ENCODE data around the gene POLR2E.

The POLR2E gene

GRCh38 chr19:1062387-1063029 lies 32.7 kb downstream of the POLR2E start:
- DNase-seq: no peak

- no peak for DNase-seq
Measured at GRCh38 chr19:1061987-1062386, 33.2 kb downstream of the POLR2E start.

GRCh38 chr19:1060689-1061088 lies 34.5 kb downstream of the POLR2E start:
- no peak for DNase-seq

GRCh38 chr19:1058112-1058511 lies 37.1 kb downstream of the POLR2E start:
- DNase-seq: no peak

- DNase-seq: no peak
Measured at GRCh38 chr19:1057176-1057855, 37.9 kb downstream of the POLR2E start.

GRCh38 chr19:1055886-1056620 lies 39.1 kb downstream of the POLR2E start:
- DNase-seq: no peak

- DNase-seq: no peak
Measured at GRCh38 chr19:1055028-1055425, 40.1 kb downstream of the POLR2E start.

- no peak for DNase-seq
Measured at GRCh38 chr19:1054102-1055027, 40.8 kb downstream of the POLR2E start.

GRCh38 chr19:1053176-1054101 lies 41.7 kb downstream of the POLR2E start:
- DNase-seq: no peak

- DNase-seq: no peak
Measured at GRCh38 chr19:1052349-1052975, 42.7 kb downstream of the POLR2E start.

GRCh38 chr19:1051791-1052190 lies 43.4 kb downstream of the POLR2E start:
- no peak for DNase-seq

- DNase-seq: no peak
Measured at GRCh38 chr19:1050989-1051788, 44.0 kb downstream of the POLR2E start.

GRCh38 chr19:1049800-1050199 lies 45.4 kb downstream of the POLR2E start:
- DNase-seq: no peak

GRCh38 chr19:1049106-1049505 lies 46.1 kb downstream of the POLR2E start:
- DNase-seq: no peak

- DNase-seq: no peak
Measured at GRCh38 chr19:1047696-1048147, 47.5 kb downstream of the POLR2E start.

- no peak for DNase-seq
Measured at GRCh38 chr19:1046836-1047695, 48.1 kb downstream of the POLR2E start.

- no peak for DNase-seq
Measured at GRCh38 chr19:1046117-1046626, 49.0 kb downstream of the POLR2E start.

GRCh38 chr19:1045247-1045603 lies 50.0 kb downstream of the POLR2E start:
- peak; percentile 92 for DNase-seq

All from stimulated activated CD4-positive, alpha-beta T cell treated with anti-CD3 and anti-CD28 coated beads, Interleukin-1b, Interleukin-23, amount 100 ng/mL, for 48 hours (primary cell).